Immature natural killer cell (primary cell): Measurements from ENCODE around the gene CNPPD1. TPM values are rescaled to one million over a fixed set of nuclear protein-coding genes. Genes with fewer than 3 reads are reported as not detected.

Experiments
- DNase-seq, 3 donors: peaks; one replicate each; pipeline ENCODE4 v3.0.0; 2022; ENCODE audit warnings: mixed read lengths in 1 of 3
- H3K27ac Mint-ChIP-seq, 6 donors: one replicate each; pipeline ENCODE4 v1.8.0; 2020; ENCODE audit warnings: mixed read lengths in 6 of 6, mild to moderate bottlenecking in 5 of 6, inconsistent platforms in 4 of 6, moderate library complexity in 3 of 6
- H3K27me3 Mint-ChIP-seq, 3 donors: one replicate each; pipeline ENCODE4 v1.8.0; 2020 to 2021; ENCODE audit warnings: low read depth in 3 of 3, mild to moderate bottlenecking in 3 of 3, mixed read lengths in 3 of 3, moderate library complexity in 3 of 3, inconsistent platforms in 1 of 3
- H3K36me3 Mint-ChIP-seq, 3 donors: one replicate each; pipeline ENCODE4 v1.8.0; 2020; ENCODE audit warnings: mixed read lengths in 3 of 3, inconsistent platforms in 2 of 3, mild to moderate bottlenecking in 2 of 3
- H3K4me1 Mint-ChIP-seq, 2 donors: one replicate each; pipeline ENCODE4 v1.8.0; 2020; ENCODE audit warnings: inconsistent platforms in 2 of 2, mild to moderate bottlenecking in 2 of 2, mixed read lengths in 2 of 2, moderate library complexity in 1 of 2
- H3K4me3 Mint-ChIP-seq, 5 donors: one replicate each; pipeline ENCODE4 v1.8.0; 2020; ENCODE audit warnings: mild to moderate bottlenecking in 5 of 5, mixed read lengths in 5 of 5, inconsistent platforms in 3 of 5, moderate library complexity in 3 of 5
- H3K9me3 Mint-ChIP-seq, 6 donors: one replicate each; pipeline ENCODE4 v1.8.0; 2020; ENCODE audit warnings: mild to moderate bottlenecking in 6 of 6, mixed read lengths in 6 of 6, inconsistent platforms in 4 of 6, moderate library complexity in 3 of 6
- polyA plus RNA-seq, 3 donors: library from polyadenylated mRNA; unstranded; fragments of 300-500 nt; fragmentation: Illumina TruSeq; gene quantifications; one replicate each; pipeline ENCODE4 v1.2.3, GENCODE V29; 2021

CNPPD1 gene
- polyA plus RNA-seq, 3 donors from 2014 or later: 68.2 to 135 (median 92.9) TPM

DNA sequence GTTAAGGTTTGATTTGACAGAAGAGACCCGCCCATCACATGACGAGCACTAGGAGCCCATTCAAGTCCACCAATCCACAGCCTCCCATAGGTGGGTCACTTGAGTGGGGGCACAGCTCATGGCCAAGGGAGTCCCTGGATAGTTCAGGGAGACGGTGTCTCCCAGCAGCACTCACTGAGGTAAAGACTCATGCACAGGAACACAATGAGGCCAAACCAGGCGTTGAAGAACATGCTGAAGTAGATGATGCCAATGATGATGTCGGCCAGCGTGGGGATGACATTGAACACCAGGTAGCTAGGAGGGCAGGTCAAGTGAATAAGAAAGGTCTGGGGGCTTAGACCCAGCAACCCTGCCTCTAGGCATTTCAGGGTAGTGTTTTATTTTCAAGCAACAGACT, 38.1 kb upstream of the CNPPD1 start:
- Mint-ChIP-seq H3K27ac (no peak overlapping the region), H3K9me3 (peaks cover 0 to 1% (median 0%) of the 10 kb centered on the region in 6 donors), H3K4me3 (no peak overlapping the region), H3K4me1 (peaks cover 33 to 37% of the 10 kb centered on the region in 2 donors), H3K27me3 (peaks cover 8 to 11% (median 9%) of the 10 kb centered on the region in 3 donors), H3K36me3 (peaks cover 0 to 3% (median 0%) of the 10 kb centered on the region in 3 donors)
- no peak for DNase-seq

DNA sequence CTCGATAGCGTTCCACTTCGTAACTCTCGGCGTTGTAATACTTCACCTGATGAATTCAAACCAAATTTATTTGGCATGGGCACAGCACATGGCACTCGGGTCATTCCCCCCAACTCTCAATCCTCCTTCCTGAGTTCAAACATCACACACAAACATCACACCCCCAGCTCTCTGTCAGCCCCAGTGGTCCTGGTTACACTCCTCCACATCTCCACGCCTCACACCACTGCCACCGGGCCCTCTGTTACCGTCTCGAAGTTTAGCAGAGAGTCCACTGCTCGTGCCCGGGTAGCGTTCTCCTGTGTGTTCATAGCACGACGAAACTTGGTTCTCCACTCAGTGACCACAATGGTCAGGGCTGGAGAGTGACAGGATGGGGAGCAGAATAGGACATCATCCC, 37.4 kb upstream of the CNPPD1 start:
- Mint-ChIP-seq H3K9me3 (peaks cover 0 to 1% (median 0%) of the 10 kb centered on the region in 6 donors), H3K4me3 (no peak overlapping the region), H3K4me1 (peaks cover 35 to 37% of the 10 kb centered on the region in 2 donors), H3K36me3 (peaks cover 0 to under 1% (median 0%) of the 10 kb centered on the region in 3 donors), H3K27me3 (peaks cover 7 to 8% (median 8%) of the 10 kb centered on the region in 3 donors), H3K27ac (peak overlapping the region in 1 of 6 donors; percentile 27)
- DNase-seq: no peak

DNA sequence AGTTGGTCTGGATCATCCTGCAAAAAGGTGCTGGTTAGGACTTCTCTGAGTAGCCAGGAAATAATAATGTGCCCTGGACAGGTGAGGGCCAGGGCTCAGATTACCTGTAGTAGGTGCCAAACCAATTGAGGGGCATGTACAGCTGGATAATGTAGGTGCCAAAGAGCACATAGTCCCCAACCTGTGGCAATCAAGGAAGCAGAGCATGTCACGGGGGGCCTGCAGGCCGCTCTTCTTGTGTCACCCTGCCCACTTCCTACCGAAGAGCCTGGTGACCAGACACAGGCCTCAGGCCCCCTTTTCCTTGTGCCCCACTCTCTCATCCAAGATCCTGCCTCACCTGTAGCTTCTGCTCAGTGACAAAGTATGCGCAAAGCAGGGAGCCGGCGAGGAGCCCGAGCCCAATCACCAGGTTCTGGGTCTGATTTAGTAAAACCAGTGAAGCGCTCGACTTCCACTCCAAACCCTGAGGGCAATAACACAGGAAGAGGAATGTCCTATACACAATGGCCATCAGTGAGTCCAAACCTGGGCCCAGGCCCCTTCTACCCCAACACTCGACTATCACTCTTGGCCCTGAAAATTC, 36.9 kb upstream of the CNPPD1 start:
- Mint-ChIP-seq H3K27me3 (peaks cover 4 to 8% (median 8%) of the 10 kb centered on the region in 3 donors), H3K27ac (peak overlapping the region in 1 of 6 donors; percentile 27), H3K9me3 (peaks cover 0 to 1% (median 0%) of the 10 kb centered on the region in 6 donors), H3K4me3 (no peak overlapping the region), H3K36me3 (peaks cover 0 to 6% (median 0%) of the 10 kb centered on the region in 3 donors), H3K4me1 (peaks cover 32 to 39% of the 10 kb centered on the region in 2 donors)
- no peak for DNase-seq

DNA sequence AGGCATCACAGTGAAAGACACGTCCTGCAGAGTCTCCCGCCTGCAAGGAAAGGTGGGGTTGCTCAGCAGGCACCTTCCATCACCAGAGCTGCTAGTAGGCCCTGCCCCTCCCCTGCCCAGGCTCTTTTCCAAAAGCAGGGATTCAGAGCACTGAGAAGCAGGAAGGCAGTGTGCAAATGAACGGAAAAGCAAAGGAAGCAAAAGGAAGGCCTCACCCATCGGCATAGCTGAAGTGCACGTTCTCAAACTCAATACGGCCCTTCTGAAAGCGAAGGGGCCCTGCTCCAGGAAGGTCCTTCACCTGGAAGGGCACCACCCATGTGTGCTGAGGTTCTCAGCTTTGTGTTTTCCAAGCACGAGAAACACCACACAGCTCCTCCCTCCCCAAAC, 36.3 kb upstream of the CNPPD1 start:
- peaks cover 0 to 1% (median 0%) of the 10 kb centered on the region in 6 donors for H3K9me3 Mint-ChIP-seq
- H3K27ac Mint-ChIP-seq: no peak overlapping the region
- peaks cover 34 to 41% of the 10 kb centered on the region in 2 donors for H3K4me1 Mint-ChIP-seq
- peaks cover 4 to 7% (median 6%) of the 10 kb centered on the region in 3 donors for H3K27me3 Mint-ChIP-seq
- peaks cover 0 to 10% (median 0%) of the 10 kb centered on the region in 3 donors for H3K36me3 Mint-ChIP-seq
- no peak for DNase-seq
- H3K4me3 Mint-ChIP-seq: no peak overlapping the region

DNA sequence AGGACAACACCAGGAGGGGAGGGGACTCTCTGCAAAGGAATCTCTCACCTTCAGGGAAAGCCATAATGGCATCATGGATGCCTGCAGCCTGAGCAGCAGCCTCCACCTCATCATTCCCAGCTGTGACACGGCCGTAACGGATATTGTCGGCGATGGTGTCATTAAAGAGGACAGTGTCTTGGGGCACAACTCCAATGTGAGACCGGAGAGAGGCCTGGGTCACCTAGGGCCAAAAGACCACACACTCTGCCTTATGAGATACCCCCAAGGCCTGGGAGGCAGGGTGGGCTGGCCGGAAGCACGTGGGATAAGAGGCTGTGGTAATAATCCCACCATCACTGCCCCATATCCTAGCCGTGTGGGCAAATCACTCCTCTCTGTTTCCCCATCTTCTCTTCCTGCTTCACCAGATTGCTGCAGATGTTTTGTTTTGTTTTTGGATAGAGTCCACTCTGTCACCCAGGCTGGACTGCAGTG, 34.2 kb upstream of the CNPPD1 start:
- Mint-ChIP-seq H3K4me1 (peaks cover 38 to 49% of the 10 kb centered on the region in 2 donors), H3K27ac (peak overlapping the region; percentile 89 to 95 (median 92)), H3K36me3 (peaks cover 0 to 10% (median 0%) of the 10 kb centered on the region in 3 donors), H3K27me3 (peaks cover 0 to 6% (median 0%) of the 10 kb centered on the region in 3 donors), H3K4me3 (peak overlapping the region in 3 of 5 donors; percentile 70 to 72 (median 71)), H3K9me3 (peaks cover 0 to 1% (median 0%) of the 10 kb centered on the region in 6 donors)
- DNase-seq: no peak

DNA sequence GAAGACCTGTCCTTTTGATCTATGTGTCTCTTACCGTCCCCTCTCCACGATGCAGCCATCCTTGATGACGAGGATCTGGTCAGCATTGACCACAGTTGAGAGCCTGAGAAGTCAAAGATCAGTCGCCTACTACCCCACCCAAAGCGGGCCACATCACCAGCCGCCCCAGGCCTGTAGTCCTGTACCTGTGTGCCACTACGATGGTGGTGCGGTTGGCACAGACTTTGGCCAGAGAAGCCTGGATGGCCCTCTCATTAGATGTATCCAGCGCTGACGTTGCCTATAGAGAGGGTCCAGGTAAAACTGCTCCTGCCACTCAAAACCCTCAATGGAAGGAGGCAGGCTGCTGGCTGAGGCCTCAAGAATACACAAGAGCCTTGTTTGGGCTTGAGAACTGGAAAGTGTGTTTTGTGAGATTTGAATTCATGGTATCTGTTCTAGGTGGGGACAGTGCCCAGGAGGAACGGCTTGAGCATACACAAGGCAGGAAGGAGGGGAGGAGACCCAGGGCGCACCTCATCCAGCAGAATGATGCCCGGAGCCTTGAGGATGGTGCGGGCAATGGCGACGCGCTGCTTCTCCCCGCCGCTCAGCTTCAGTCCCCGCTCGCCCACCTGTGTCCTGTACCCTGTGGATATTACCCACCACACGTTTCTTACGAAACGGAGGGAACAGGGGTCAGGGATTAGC, 33.6 kb upstream of the CNPPD1 start:
- H3K36me3 Mint-ChIP-seq: peaks cover 0 to 10% (median 0%) of the 10 kb centered on the region in 3 donors
- H3K4me3 Mint-ChIP-seq: peak overlapping the region in 1 of 5 donors; percentile 27
- H3K27ac Mint-ChIP-seq: peak overlapping the region; percentile 75 to 92 (median 86)
- peaks cover 0 to 6% (median 0%) of the 10 kb centered on the region in 3 donors for H3K27me3 Mint-ChIP-seq
- peaks cover 39 to 50% of the 10 kb centered on the region in 2 donors for H3K4me1 Mint-ChIP-seq
- DNase-seq: no peak
- peaks cover 0 to 1% (median 0%) of the 10 kb centered on the region in 6 donors for H3K9me3 Mint-ChIP-seq

DNA sequence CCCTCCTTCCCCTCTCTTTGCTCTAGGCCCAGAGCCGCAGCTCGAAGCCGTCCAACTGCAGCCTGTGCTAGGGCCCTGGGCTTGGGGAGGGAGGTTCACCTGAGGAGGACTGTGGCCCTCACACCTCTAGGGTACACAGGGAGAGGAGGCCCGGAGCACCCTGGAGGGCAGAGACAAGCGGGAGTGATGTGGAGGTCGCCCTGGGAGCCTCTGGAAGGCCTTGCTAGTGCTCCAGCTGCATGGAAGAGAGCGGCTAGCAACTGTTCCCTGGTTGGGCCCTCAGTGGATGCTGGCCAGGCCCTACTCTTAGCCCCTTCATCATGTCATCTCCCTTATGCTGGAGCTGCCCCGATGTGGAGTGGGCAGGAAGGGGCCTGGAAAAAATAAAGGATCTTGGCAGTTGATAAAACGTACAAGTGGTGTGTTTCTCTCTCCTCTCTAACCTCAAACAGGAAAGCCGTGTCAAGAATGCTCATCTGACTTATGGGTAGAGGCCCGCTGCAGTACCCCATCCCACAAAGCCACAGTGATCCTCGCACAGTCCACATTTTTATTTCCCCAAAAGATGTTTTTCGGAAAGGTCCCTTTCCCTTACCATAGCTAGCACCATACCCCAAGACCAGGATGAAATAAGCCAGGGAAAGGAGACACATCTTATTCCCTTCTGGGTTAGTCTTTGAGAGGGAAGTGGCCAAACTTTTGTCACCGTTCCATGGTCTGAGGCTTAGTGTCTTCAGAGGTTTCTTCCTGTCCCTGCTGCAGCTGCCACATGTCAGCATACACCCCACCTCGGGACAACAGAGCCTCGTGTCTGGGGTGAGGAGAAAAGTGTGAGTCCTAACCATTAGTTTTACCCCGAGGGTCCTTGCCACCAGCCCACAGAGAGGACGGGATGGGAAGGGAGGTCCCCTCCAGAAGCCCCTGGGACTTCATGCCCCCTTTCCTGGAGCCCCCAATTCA, 32.8 kb upstream of the CNPPD1 start:
- H3K4me1 Mint-ChIP-seq: peaks cover 39 to 50% of the 10 kb centered on the region in 2 donors
- H3K4me3 Mint-ChIP-seq: peak overlapping the region; percentile 14 to 61 (median 48)
- peaks cover 0 to 8% (median 0%) of the 10 kb centered on the region in 3 donors for H3K27me3 Mint-ChIP-seq
- H3K27ac Mint-ChIP-seq: peak overlapping the region; percentile 75 to 90 (median 86)
- peaks cover 0 to 10% (median 0%) of the 10 kb centered on the region in 3 donors for H3K36me3 Mint-ChIP-seq
- no peak for DNase-seq
- peaks cover 0 to 1% (median 0%) of the 10 kb centered on the region in 6 donors for H3K9me3 Mint-ChIP-seq

DNA sequence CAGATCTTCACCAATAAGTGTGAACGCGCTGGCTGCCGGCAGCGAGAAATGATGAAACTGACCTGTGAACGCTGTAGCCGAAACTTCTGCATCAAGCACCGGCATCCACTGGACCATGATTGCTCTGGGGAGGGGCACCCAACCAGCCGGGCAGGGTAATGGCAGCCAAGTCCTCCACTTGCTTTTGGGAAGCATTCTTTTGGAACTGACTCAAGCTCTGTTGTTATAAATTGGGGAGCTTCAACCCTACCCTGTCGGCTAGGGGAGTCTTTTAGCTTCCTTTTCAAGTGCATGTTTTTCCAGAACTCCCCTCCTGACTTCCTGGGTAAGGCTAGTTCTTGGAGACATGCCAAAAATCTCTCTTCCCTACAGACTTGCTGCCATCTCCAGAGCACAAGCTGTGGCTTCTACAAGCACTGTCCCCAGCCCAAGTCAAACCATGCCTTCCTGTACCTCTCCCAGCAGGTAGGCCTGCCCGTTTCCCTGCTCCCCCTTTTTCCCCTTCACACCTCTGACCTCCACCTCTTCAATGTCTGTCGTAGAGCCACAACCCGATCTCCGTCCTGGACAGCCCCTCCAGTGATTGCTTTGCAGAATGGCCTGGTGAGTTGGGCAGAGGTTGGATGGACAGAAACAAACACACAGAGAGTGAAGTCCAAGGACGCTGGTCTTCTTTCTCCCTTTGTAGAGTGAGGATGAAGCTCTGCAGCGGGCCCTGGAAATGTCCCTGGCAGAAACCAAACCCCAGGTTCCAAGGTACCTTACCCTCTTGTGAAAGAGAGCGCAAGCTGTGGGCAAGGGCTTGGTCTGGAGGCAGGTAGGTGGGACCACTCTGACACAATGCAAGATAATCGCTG, 31.4 kb upstream of the CNPPD1 start:
- H3K27ac Mint-ChIP-seq: peak overlapping the region; percentile 75 to 96 (median 86)
- peak overlapping the region; percentile 89 to 98 (median 91) for H3K4me3 Mint-ChIP-seq
- peaks cover 39 to 50% of the 10 kb centered on the region in 2 donors for H3K4me1 Mint-ChIP-seq
- peaks cover 0 to 10% (median 0%) of the 10 kb centered on the region in 3 donors for H3K36me3 Mint-ChIP-seq
- peaks cover 0 to 1% (median 0%) of the 10 kb centered on the region in 6 donors for H3K9me3 Mint-ChIP-seq
- no peak for DNase-seq
- peaks cover 0 to 6% (median 0%) of the 10 kb centered on the region in 3 donors for H3K27me3 Mint-ChIP-seq

DNA sequence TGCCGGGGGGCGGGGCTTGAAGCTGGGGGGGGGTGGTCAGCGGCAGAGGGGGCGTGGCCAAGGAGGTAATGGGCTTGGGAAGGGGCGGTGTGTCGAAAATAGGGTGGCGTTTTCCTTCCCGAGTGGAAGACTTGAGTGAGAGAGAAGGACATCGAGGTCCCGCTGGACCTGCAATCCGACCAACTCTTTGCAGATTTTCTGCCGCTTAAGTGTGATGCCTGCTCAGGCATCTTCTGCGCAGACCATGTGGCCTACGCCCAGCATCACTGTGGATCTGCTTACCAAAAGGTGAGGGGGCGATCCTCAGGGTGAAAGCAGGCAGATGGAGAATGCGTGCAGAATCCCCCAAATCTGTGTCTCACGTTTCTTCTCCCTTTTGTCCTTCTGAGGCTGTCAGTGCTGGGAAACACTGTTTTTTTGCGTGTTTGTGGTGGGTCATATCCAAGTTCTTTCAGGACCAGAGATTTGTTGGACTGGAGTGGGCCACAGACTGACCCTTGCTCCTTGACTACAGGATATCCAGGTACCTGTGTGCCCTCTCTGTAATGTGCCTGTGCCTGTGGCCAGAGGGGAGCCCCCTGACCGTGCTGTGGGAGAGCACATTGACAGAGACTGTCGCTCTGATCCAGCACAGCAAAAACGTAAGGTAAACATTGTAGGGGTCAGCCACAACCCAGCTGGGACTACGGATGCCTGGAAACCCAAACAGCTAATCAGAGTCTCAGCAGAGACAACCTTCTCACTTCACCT, 30.6 kb upstream of the CNPPD1 start:
- Mint-ChIP-seq H3K27me3 (peaks cover 0 to 6% (median 0%) of the 10 kb centered on the region in 3 donors), H3K4me3 (peak overlapping the region; percentile 89 to 98 (median 91)), H3K9me3 (peaks cover 0 to 1% (median 0%) of the 10 kb centered on the region in 6 donors), H3K27ac (peak overlapping the region; percentile 66 to 97 (median 90)), H3K36me3 (peaks cover 0 to 10% (median 0%) of the 10 kb centered on the region in 3 donors), H3K4me1 (peaks cover 39 to 50% of the 10 kb centered on the region in 2 donors)
- no peak for DNase-seq

DNA sequence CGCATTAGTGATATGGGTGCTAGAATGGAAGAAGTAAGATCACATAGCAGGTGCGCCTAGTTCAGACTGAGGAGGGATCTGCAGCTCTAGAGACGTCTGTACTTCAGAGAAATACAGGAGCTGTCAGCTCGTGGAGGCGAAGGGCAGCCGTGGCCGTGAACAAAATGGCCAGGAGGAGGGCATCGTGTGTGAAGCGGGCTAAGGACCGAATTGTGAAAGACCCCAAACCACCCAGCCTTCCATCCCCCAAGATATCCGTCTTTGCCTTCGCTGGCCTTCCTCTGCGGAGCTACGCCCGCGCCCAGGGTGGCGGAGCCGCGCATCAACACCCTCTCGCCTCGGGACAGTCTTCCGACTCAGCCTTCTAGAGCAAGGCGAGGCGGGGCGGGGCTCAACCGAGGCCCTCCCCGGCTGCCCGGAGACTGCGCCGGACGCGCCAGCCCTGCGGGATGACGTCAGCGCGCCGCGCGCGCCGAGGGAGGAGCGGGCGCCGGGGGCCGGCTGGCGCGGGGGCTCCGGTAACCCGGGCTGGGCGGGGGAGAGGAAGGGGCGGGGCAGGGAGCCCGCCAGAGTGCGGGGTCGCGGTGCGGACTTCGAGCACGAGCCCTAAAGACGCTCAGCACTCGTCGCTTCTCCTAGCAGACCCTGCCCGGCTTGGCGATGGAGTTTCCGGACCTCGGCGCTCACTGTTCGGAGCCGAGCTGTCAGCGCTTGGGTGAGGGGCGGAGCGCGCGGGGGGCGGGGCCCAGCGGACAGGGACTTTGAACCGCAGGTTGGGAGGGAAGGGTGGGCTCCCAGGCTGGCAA, 29.8 kb upstream of the CNPPD1 start, which contains the start of gene ZFAND2B:
TSS of gene ZFAND2B (plus strand) at position 455 of the 806 bp plus-strand sequence. CDS start at position 661, 206 bp downstream.
- Mint-ChIP-seq H3K27ac (peak within 1 kb of the TSS; percentile 94 to 99 (median 96)), H3K9me3 (peaks cover 0 to 1% (median 0%) of the 10 kb centered on the region in 6 donors), H3K36me3 (peaks cover 0 to 10% (median 0%) of the 10 kb centered on the region in 3 donors), H3K4me3 (peak within 1 kb of the TSS; percentile 89 to 98 (median 91)), H3K4me1 (peaks cover 37 to 49% of the 10 kb centered on the region in 2 donors), H3K27me3 (peaks cover 0 to 6% (median 2%) of the 10 kb centered on the region in 3 donors)
- DNase-seq: peak; percentile 96 to 98 (median 97)

DNA sequence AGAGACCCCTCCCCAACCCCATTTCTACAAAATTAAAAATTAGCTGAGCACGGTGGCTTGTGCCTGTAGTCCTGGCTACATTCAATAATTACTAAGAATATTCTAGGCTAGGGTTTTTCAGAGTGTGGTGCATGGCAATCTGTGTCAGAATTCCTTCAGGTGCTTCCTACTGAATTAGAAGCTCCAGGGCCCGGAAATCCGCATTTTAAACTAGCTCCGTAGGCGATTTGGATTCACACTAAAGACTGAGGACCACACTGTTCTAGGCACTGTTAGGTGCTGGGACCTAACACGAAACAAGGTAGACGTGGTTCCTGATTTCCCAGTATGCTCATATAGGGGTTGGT, 29.2 kb upstream of the CNPPD1 start:
- H3K4me1 Mint-ChIP-seq: peaks cover 31 to 43% of the 10 kb centered on the region in 2 donors
- peak overlapping the region; percentile 94 to 99 (median 96) for H3K27ac Mint-ChIP-seq
- H3K9me3 Mint-ChIP-seq: peaks cover 0 to 1% (median 0%) of the 10 kb centered on the region in 6 donors
- H3K36me3 Mint-ChIP-seq: peaks cover 0 to 10% (median 0%) of the 10 kb centered on the region in 3 donors
- H3K4me3 Mint-ChIP-seq: peak overlapping the region; percentile 89 to 98 (median 91)
- no peak for DNase-seq
- peaks cover 0 to 6% (median 2%) of the 10 kb centered on the region in 3 donors for H3K27me3 Mint-ChIP-seq
